Osteoblast (primary cell): ENCODE measurements around the gene LRRK2. TPM values are rescaled to one million over a fixed set of nuclear protein-coding genes. Genes with fewer than 3 reads are reported as not detected.

Experiments
- DNase-seq: peaks from one replicate; pipeline ENCODE4 v3.0.0; 2011; ENCODE audit warnings: low spot score, mixed read lengths; ENCODE audit not compliant: insufficient read length; ENCODE audit errors: missing footprints
- H2AFZ ChIP-seq: 2 replicates; pipeline ENCODE4 v1.6.0; 2011; ENCODE audit warnings: mild to moderate bottlenecking, low read length
- H3K27ac ChIP-seq: 2 replicates; pipeline ENCODE4 v1.5.1; 2011; ENCODE audit warnings: mild to moderate bottlenecking, low read depth, low read length, moderate library complexity
- H3K27me3 ChIP-seq: 2 replicates; pipeline ENCODE4 v1.6.0; 2012; ENCODE audit warnings: mild to moderate bottlenecking, control low read depth, inconsistent platforms, low read length, moderate library complexity; ENCODE audit not compliant: insufficient read depth
- H3K36me3 ChIP-seq: 2 replicates; pipeline ENCODE4 v1.5.1; 2011; ENCODE audit warnings: mild to moderate bottlenecking, low read length, control low read depth, moderate library complexity; ENCODE audit not compliant: insufficient read depth
- H3K4me1 ChIP-seq: 2 replicates; pipeline ENCODE4 v1.5.1; 2011; ENCODE audit warnings: mild to moderate bottlenecking, low read length, control low read depth, moderate library complexity; ENCODE audit not compliant: insufficient read depth
- H3K4me2 ChIP-seq: 2 replicates; pipeline ENCODE4 v1.6.0; 2011; ENCODE audit warnings: mild to moderate bottlenecking, low read length; ENCODE audit not compliant: insufficient read depth
- H3K4me3 ChIP-seq: fragments of 200-600 bp; sonication (generic); 3 replicates; pipeline ENCODE4 v1.5.1; 2012; ENCODE audit warnings: mild to moderate bottlenecking, low read length, inconsistent platforms; ENCODE audit not compliant: insufficient read depth
- H3K79me2 ChIP-seq: 2 replicates; pipeline ENCODE4 v1.6.0; 2012; ENCODE audit warnings: mild to moderate bottlenecking, low read length, control low read depth, inconsistent platforms; ENCODE audit not compliant: insufficient read depth
- H3K9me3 ChIP-seq: 2 replicates; pipeline ENCODE4 v1.5.1; 2011; ENCODE audit warnings: low read depth, low read length, control low read depth
- H4K20me1 ChIP-seq: 2 replicates; pipeline ENCODE4 v1.6.0; 2012; ENCODE audit warnings: mild to moderate bottlenecking, low read length, control low read depth; ENCODE audit not compliant: insufficient read depth
- CTCF ChIP-seq: IDR thresholded peaks from 2 replicates; pipeline ENCODE4 v1.5.1; 2011; ENCODE audit warnings: mild to moderate bottlenecking, low read depth, low read length, moderate library complexity; ENCODE audit errors: extremely low read depth
- total RNA-seq: library from RNA; depleted of rRNA; stranded (reverse); fragments of >200 nt; gene quantifications from 2 replicates; pipeline ENCODE4 v1.2.3, GENCODE V29; 2012

Gene LRRK2
- total RNA-seq, 1 donor, result 5.1 TPM

- no peak overlapping the region for H3K4me2 ChIP-seq
- H3K4me3 ChIP-seq, result no peak overlapping the region
- H3K4me1 ChIP-seq, result no peaks in the 10 kb centered on the region
- TF ChIP-seq CTCF, result no peak
- H2AFZ ChIP-seq, result no peak overlapping the region
- no peaks in the 10 kb centered on the region for H3K36me3 ChIP-seq
- no peak overlapping the region for H3K27ac ChIP-seq
- no peaks in the 10 kb centered on the region for H3K9me3 ChIP-seq
- no peaks in the 10 kb centered on the region for H3K79me2 ChIP-seq
- H4K20me1 ChIP-seq, result no peaks in the 10 kb centered on the region
- H3K27me3 ChIP-seq, result no peaks in the 10 kb centered on the region
- no peak for DNase-seq
Observed at GRCh38 chr12:40181490-40181889, 43.3 kb upstream of the LRRK2 start.

- no peak overlapping the region for H3K4me3 ChIP-seq
- no peaks in the 10 kb centered on the region for H3K79me2 ChIP-seq
- H3K4me2 ChIP-seq, result no peak overlapping the region
- H4K20me1 ChIP-seq, result no peaks in the 10 kb centered on the region
- no peaks in the 10 kb centered on the region for H3K27me3 ChIP-seq
- no peaks in the 10 kb centered on the region for H3K36me3 ChIP-seq
- no peak overlapping the region for H3K27ac ChIP-seq
- no peaks in the 10 kb centered on the region for H3K9me3 ChIP-seq
- no peak overlapping the region for H2AFZ ChIP-seq
- TF ChIP-seq CTCF, result no peak
- DNase-seq, result no peak
- no peaks in the 10 kb centered on the region for H3K4me1 ChIP-seq
Observed at GRCh38 chr12:40183715-40184114, 41.1 kb upstream of the LRRK2 start.

GRCh38 chr12:40184493-40185302 is 40.1 kb upstream of the LRRK2 start:
- H3K4me1 ChIP-seq, result no peaks in the 10 kb centered on the region
- H4K20me1 ChIP-seq, result no peaks in the 10 kb centered on the region
- H3K4me2 ChIP-seq, result no peak overlapping the region
- DNase-seq, result no peak
- no peak overlapping the region for H3K4me3 ChIP-seq
- no peaks in the 10 kb centered on the region for H3K79me2 ChIP-seq
- H3K27ac ChIP-seq, result no peak overlapping the region
- no peak for TF ChIP-seq CTCF
- no peaks in the 10 kb centered on the region for H3K9me3 ChIP-seq
- H3K36me3 ChIP-seq, result no peaks in the 10 kb centered on the region
- H2AFZ ChIP-seq, result no peak overlapping the region
- H3K27me3 ChIP-seq, result no peaks in the 10 kb centered on the region

- Histone ChIP-seq H3K36me3 (no peaks in the 10 kb centered on the region), H3K4me2 (no peak overlapping the region), H3K4me3 (no peak overlapping the region), H4K20me1 (no peaks in the 10 kb centered on the region), H3K27ac (no peak overlapping the region), H3K79me2 (no peaks in the 10 kb centered on the region), H2AFZ (no peak overlapping the region), H3K27me3 (no peaks in the 10 kb centered on the region), H3K9me3 (no peaks in the 10 kb centered on the region), H3K4me1 (no peaks in the 10 kb centered on the region)
- no peak for TF ChIP-seq CTCF
- DNase-seq, result no peak
Observed at GRCh38 chr12:40185303-40185693, 39.5 kb upstream of the LRRK2 start.
